GM18909 (cell line): ENCODE measurements around the gene MYO18B.

Source experiments
- ATAC-seq: cut with Tn5 transposase; IDR thresholded peaks from one replicate; pipeline ENCODE4 v1.9.1; 2021; ENCODE audit warnings: mild to moderate bottlenecking; ENCODE audit not compliant: unreplicated experiment, poor library complexity

The MYO18B gene

DNA sequence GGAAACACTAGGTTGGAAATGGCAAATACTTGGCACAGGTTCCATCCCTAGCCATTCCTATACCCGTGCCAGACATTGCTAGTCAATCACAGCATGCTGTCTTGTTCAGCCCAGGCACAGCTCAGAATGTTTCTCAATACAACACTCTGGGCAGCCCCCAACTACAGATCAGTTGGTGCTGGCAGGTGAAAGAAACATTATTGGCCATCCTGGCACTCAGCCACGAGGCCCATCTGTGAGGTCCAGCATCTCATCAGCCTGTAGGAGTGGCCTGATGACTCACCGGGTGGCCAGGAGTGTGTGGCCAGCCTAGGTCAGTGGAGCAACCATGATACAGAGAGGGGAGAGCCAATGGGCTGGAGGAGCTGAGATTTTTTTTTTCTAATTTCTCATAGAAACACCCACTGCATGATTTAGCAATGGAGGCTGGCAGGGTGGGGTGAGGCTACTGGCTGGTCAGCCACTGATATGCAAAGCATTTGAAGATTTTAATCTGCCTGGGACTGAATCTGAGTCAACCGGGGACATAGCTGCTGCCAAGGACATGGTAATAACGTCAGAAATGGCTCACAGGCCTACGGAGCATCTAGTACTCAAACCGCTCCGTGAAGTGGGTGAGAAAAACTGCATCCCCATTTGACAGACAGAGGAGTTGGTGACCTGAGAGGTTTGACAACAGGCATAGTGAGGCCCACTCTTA, 5.4 kb downstream of the MYO18B start:
- ATAC-seq: no peak

- no peak for ATAC-seq
Measured at GRCh38 chr22:25748140-25748539, 6.2 kb downstream of the MYO18B start.

- ATAC-seq: no peak
Measured at GRCh38 chr22:25748704-25749103, 6.7 kb downstream of the MYO18B start.

- no peak for ATAC-seq
Measured at GRCh38 chr22:25749420-25750169, 7.6 kb downstream of the MYO18B start.

- no peak for ATAC-seq
Measured at GRCh38 chr22:25750569-25751173, 8.7 kb downstream of the MYO18B start.

DNA sequence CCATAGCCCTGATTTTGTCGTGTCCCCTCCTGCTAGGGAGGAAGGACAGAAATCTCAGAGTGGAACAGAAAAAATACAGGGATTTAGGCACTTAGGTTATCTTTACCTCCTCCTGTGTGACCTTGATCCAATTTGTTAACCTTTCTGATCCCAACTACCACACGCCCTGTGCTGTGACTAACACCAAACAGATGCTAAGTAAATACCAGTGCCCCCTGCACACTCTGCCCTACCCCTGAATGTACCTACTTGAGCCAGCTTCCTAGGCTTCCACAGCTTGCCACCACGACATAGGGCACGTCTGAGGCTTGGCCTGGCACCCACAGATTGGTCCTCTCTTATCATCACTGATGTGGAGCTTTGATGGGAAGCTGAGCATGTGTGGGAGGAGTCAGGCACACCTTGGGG, 9.2 kb downstream of the MYO18B start:
- no peak for ATAC-seq

DNA sequence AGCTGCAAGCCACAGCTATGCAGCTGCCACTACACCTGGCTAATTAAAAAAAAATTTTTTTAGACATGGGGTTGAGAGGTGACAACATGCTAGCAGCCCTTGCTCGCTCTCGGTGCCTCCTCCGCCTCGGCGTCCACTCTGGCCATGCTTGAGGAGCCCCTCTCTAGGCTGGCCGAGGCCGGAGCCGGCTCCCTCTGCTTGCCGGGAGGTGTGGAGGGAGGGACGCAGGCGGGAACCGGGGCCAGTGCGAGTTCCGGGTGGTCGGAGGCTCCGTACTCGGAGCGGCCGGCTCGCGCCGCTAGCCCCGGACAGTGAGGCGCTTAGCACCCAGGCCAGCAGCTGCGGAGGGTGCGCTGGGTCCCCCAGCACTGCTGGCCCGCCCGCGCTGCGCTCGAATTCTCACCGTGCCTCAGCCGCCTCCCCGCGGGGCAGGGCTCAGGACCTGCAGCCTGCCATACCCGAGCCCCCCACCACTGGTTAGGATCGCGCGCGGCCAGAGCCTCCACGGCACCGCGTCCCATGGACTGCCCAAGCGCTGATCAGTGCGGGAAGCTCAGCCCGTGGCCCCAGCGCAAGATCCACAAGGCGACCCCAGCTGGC, 10.7 kb downstream of the MYO18B start:
- ATAC-seq: no peak

- ATAC-seq: no peak
Measured at GRCh38 chr22:25753252-25753651, 11.3 kb downstream of the MYO18B start.

DNA sequence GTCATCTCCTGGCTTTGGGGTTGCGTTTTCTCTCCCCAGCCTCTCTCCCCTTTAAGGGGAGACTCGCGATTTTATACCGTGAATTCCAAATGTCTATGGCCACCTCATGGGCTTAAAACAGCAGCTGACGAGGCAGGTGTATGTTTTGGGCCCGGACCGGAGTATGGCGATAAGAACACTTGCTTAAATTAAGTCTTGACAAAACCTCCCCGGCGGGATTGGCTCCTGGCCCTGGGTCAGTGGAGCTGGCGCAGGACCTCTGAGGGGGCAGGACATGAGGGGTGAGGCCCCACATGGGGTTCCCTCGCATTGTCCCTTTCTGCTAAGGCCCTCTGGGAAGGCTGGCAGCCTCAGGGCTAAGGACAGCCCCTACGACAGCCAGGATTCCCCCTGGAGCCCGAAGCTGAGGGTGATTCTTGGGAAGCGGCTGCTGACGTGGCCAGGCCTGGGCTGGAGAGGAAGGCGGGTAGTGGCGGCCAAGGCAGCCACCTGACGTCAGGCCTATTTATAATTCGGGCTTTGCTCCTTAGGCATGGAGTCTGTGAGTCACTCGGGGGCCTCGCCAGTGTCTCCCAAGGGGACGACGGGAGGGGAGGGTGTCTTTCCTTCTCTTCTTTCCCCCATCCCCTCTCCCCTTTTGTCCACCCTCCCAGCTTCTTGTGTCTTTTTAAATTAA, 12.7 kb downstream of the MYO18B start:
- ATAC-seq: no peak

GRCh38 chr22:25757686-25758085, 15.7 kb downstream of the MYO18B start:
- ATAC-seq: no peak

DNA sequence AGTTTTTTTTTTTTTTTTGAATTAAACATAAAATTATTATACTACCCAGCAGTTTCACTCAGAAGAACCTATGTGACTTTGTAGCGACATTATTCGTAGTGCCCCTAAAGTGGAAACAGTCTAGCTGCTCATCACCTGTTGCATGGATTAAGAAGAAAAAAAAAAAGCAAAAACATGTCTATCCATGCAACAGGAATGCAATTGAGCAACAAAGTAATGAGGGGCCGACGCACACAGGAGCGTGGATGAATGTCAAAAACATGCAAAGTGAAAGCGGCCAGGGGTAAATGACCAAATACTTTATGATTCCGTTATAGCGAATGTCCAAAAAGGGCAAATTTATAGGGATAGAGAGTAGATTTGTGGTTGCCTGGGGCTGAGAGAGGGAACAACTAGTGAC, 16.3 kb downstream of the MYO18B start:
- no peak for ATAC-seq

DNA sequence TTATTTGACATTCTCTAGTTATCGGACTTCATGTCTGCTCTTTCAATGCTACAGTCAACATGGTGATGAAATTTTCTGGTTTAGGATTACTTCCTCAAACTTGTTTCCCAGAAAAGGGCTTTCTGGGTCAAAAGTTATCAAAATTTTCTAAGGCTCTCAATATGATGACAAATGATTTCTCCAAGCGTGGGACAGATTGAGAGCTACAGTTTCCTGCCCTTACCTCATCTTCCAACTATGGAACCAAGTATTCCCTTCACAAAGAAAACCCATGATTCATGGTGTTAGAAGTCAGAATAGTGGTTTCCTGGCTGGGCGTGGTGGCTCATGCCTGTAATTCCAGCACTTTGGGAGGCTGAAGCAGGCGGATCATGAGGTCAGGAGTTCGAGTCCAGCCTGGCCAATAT, 17.8 kb downstream of the MYO18B start:
- no peak for ATAC-seq

DNA sequence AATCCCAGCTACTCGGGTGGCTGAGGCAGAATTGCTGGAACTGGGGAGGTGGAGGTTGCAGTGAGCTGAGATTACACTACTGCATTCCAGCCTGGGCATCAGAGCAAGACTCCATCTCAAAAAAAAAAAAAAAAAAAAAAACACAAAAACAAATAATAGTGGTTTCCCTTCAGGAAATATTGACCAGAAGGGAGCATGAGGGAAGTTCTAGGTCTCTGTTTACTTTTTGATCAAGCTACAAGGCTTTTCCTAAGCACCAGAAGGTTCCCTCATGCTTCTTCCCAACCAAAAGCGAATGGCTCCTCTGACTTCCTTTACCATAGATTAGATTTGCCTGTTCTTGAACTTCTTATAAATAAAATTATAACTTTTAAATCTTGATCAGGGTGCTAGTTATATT, 18.3 kb downstream of the MYO18B start:
- no peak for ATAC-seq

GRCh38 chr22:25760848-25761595, 19.0 kb downstream of the MYO18B start:
- no peak for ATAC-seq

DNA sequence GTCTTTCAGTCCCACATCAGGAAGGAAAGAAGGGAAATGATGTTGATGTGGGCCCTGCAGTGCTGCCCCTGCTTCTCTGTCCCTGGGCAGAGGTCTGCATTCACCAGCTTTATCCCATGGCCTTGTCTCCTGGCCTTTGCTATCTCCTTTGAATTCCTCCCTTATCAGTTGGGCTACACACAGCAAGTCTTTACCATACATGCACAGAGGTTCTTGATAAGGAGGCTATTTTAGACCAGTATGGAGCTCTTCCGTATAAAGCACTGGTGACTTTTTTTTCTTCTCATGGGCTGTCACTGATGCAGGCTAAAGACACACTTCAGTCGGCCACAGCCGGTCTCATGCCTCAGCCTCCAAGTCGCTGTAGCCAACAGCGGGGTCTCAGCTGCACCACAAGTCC, 20.2 kb downstream of the MYO18B start:
- no peak for ATAC-seq

DNA sequence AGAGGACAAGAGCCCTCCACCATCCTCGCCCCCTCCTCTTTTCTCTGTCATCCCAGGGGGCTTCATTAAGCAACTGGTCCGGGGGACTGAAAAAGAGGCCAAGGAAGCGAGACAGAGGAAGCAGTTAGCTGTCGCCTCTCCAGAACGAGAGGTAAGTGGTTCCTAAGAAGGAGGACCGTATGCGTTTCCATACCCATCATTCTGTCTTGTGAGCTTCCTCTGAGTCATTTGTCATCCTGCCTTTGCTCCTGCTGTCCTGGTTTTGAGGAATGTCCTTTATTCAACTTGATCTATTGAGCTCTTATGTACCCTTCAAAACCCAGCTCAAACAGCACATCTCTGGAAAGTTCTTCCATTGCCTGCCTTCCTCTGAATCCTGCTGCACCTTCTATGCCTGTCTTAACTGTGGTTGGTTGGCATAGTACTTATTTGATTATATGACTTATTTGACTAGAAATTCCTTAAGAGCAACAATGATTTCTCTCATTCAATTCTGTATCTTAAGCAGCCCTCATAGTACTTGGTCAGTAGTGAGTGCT, 21.3 kb downstream of the MYO18B start:
- ATAC-seq: no peak

DNA sequence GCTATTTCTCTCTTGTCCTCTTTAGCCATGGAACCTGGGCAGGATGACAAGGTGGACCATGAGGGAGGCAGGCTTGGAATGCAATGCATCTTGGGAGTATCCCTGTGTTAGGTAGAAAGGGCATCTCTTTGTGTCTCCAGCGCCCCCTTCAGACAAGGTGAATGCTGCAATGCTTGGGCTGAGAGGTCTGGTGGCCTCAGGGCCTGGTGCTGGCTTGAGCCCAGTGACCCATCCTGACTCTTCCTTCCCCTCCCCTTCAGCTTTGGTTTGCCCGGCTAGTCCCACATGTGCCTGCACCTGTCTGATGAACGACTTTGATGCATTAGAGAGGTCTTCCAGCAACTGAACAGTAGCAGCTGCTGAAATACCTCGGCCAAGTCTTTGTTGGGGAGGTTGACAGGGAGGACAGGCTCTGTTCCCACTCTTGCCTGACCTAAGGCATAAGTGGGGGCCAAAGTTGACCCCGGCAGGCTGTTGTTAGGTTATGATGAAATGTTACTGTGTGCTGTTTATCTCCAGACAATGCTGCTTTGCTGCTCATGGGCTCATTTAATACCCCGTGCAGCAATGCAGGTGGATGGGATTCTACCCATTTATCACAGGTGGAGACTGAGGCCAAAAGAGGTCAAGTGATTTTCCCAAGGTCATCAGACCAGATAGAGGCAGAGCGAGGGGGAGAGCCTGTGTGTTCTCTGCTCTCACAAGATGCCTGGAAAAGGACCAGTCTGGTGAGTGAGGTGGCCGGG, 22.5 kb downstream of the MYO18B start:
- ATAC-seq: no peak

DNA sequence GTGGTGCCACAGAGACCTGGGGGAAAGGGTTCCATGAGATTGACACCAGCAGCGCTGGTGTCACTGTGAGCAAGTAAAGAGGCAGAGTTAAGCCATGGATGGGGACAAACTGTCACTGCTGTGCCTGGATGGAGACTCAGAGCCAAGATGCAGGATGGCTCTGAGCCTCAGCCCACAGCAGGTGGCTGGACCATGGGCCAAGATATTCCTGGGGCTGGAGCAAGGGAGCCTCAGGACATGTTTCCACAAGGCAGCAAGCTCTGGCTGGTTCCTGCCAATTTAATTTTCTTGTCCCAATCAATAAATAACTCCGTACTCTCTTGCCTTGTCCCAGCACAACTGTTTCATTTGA, 23.0 kb downstream of the MYO18B start:
- no peak for ATAC-seq

DNA sequence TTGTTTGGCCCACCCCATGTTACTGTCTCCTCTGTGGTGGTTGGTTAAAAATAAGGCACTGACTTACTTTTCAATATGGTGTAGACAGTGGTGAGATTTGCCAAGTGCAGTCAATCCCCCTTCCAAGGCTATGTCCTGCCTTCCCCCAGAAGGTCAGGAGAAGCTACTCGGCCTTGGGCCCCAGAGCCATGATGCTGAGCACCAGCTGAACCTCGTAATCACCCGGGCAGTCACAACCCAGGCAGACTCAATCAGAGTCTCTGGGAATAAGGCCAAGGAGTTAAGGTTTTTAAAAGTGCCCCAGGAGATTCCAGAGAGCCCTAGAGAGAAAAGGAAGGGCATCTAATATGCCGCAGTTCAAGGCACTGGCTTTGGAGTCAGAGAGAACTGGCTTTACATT, 23.8 kb downstream of the MYO18B start:
- ATAC-seq: no peak
